ENCODE measurements around the gene CASZ1. TPM values are rescaled to one million over a fixed set of nuclear protein-coding genes. Genes with fewer than 3 reads are reported as not detected.
A peak's percentile ranks its signal among the peaks of the same experiment; 100 is the strongest.

Gene CASZ1
- total RNA-seq, 1 experiment from 2014 or later, result 27.8 TPM

DNA sequence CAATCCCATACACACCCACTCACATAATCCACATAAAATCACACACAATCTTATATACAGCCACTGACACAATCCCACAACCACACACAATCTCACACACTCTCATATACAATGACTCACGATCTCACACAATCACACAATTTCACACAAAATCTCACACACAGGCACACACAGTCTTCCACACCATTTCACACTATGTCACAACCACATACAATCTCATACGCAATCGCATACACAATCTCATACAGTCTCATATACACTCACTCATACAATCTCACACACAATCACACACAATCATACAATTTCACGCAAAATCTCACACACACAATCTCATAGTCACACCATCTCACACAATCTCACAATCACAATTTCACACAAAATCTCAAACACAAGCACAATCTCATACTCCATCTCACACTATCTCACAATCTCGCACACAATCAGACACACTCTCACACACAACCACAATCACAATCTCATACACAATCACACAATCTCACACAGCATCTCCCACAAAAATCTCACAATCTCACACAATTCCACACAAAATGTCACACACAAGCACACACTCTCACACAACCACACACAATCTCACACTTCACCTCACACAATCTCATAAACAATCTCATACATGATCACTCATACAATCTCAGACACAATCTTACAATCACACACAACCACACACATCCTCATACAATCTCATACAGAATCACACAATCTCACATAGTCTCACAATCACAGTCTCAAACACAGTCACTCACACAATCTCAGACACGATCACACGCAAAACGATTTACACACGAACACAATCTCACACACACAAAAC lies 18.5 kb downstream of the CASZ1 start:
- in situ Hi-C loops (cut with HindIII; ENCODE audit: low pct_unique_long_range_greater_than_20kb, low sequenced_read_pairs) (no loop called here), intact Hi-C loops (cut with micrococcal nuclease; ENCODE audit: unreplicated experiment) (no loop called here)
- no peaks in the 10 kb centered on the region for H3K36me3 ChIP-seq (ENCODE audit: control insufficient read depth, insufficient read depth, low read length)
- BruUV-seq (replicated peaks), result no TSS peak
- H3K9me3 ChIP-seq (ENCODE audit: control insufficient read depth, insufficient read depth, low read depth, low read length), result no peaks in the 10 kb centered on the region
- CTCF ChIA-PET, result no interaction called here
- no peaks in the 10 kb centered on the region for H3K27me3 ChIP-seq (ENCODE audit: control insufficient read depth, insufficient read depth, low read length)
- TF ChIP-seq POLR2AphosphoS5 (IDR thresholded peaks at IDR 0.05; ENCODE audit: low read depth, low read length) (no peak), SIN3A (IDR thresholded peaks at IDR 0.05; ENCODE audit: borderline replicate concordance, insufficient read depth, low read depth, low read length) (no peak), TCF7L2 (IDR thresholded peaks at IDR 0.05; ENCODE audit: low read depth, low read length) (no peak)
- TF ChIP-seq, protein P1, sequence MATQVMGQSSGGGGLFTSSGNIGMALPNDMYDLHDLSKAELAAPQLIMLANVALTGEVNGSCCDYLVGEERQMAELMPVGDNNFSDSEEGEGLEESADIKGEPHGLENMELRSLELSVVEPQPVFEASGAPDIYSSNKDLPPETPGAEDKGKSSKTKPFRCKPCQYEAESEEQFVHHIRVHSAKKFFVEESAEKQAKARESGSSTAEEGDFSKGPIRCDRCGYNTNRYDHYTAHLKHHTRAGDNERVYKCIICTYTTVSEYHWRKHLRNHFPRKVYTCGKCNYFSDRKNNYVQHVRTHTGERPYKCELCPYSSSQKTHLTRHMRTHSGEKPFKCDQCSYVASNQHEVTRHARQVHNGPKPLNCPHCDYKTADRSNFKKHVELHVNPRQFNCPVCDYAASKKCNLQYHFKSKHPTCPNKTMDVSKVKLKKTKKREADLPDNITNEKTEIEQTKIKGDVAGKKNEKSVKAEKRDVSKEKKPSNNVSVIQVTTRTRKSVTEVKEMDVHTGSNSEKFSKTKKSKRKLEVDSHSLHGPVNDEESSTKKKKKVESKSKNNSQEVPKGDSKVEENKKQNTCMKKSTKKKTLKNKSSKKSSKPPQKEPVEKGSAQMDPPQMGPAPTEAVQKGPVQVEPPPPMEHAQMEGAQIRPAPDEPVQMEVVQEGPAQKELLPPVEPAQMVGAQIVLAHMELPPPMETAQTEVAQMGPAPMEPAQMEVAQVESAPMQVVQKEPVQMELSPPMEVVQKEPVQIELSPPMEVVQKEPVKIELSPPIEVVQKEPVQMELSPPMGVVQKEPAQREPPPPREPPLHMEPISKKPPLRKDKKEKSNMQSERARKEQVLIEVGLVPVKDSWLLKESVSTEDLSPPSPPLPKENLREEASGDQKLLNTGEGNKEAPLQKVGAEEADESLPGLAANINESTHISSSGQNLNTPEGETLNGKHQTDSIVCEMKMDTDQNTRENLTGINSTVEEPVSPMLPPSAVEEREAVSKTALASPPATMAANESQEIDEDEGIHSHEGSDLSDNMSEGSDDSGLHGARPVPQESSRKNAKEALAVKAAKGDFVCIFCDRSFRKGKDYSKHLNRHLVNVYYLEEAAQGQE (IDR thresholded peaks at IDR 0.05; ENCODE audit: insufficient read depth in 1 of 2, low read depth in 2 of 2, low read length in 1 of 2), result no peak
- TF ChIP-seq, protein P2, sequence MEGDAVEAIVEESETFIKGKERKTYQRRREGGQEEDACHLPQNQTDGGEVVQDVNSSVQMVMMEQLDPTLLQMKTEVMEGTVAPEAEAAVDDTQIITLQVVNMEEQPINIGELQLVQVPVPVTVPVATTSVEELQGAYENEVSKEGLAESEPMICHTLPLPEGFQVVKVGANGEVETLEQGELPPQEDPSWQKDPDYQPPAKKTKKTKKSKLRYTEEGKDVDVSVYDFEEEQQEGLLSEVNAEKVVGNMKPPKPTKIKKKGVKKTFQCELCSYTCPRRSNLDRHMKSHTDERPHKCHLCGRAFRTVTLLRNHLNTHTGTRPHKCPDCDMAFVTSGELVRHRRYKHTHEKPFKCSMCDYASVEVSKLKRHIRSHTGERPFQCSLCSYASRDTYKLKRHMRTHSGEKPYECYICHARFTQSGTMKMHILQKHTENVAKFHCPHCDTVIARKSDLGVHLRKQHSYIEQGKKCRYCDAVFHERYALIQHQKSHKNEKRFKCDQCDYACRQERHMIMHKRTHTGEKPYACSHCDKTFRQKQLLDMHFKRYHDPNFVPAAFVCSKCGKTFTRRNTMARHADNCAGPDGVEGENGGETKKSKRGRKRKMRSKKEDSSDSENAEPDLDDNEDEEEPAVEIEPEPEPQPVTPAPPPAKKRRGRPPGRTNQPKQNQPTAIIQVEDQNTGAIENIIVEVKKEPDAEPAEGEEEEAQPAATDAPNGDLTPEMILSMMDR (IDR thresholded peaks at IDR 0.05), result no peak
- no peak overlapping the region for H3K4me3 ChIP-seq (ENCODE audit: low read depth in 2 of 2, low read length in 2 of 2)
- ATAC-seq (no peak), DNase-seq (ENCODE audit: low read depth, low spot score) (no peak)
- POLR2A ChIA-PET, result no interaction called here
- H3K4me1 ChIP-seq (ENCODE audit: control insufficient read depth, insufficient read depth, low read length), result peaks cover 26% of the 10 kb centered on the region
- H3K27ac ChIP-seq (ENCODE audit: low read length), result peak overlapping the region; percentile 50

DNA sequence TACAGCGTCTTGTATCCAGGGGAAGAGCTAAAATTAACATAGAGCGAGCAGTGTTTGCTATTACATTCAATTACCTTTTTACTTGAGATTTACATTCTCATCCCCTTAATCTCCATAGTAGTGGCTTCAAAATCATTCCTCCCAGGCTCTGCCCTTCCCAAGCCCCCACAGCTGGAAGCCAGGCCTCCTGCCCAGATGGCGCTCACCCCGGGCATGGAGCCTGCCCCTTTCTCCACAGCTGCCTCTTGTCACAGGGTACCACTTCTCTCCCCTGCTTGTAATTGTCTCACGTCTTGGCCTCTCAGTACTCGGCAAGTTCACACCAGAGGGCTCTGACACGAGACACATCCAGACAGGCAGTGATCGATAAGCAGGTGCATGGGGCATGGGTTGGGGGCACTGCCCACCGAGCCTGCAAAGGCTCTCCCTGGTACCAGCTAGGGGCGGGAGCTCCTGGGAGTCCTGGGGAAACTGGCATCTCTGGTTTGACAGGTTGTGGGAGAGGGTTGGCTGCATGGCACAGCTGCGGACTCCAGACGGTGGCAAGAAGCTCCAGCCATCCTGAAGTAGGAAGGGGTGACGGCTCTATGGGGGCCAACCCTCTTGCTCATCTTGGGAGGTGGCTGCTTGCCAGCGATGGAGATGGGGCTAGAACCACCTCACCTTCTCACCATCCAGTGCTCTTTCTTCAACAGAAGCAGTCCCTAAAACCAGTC lies 20.1 kb downstream of the CASZ1 start:
- no TSS peak for BruUV-seq (replicated peaks)
- TF ChIP-seq TCF7L2 (IDR thresholded peaks at IDR 0.05; ENCODE audit: low read depth, low read length), result no peak
- no peak for TF ChIP-seq POLR2AphosphoS5 (IDR thresholded peaks at IDR 0.05; ENCODE audit: low read depth, low read length)
- TF ChIP-seq, protein P1 (IDR thresholded peaks at IDR 0.05; ENCODE audit: insufficient read depth in 1 of 2, low read depth in 2 of 2, low read length in 1 of 2), result no peak
- TF ChIP-seq, protein P2 (IDR thresholded peaks at IDR 0.05), result no peak
- no peak for TF ChIP-seq SIN3A (IDR thresholded peaks at IDR 0.05; ENCODE audit: borderline replicate concordance, insufficient read depth, low read depth, low read length)
- ChIA-PET CTCF (interaction anchor here (1.0 kb wide), 1 partner anchor 12 kb away, joined by 5 read pairs; no protein-coding TSS in a partner anchor), POLR2A (no interaction called here)
- Histone ChIP-seq H3K4me1 (ENCODE audit: control insufficient read depth, insufficient read depth, low read length) (peaks cover 24% of the 10 kb centered on the region), H3K4me3 (ENCODE audit: low read depth in 2 of 2, low read length in 2 of 2) (no peak overlapping the region), H3K27me3 (ENCODE audit: control insufficient read depth, insufficient read depth, low read length) (no peaks in the 10 kb centered on the region), H3K36me3 (ENCODE audit: control insufficient read depth, insufficient read depth, low read length) (no peaks in the 10 kb centered on the region), H3K9me3 (ENCODE audit: control insufficient read depth, insufficient read depth, low read depth, low read length) (no peaks in the 10 kb centered on the region), H3K27ac (ENCODE audit: low read length) (no peak overlapping the region)
- in situ Hi-C loops (cut with HindIII; ENCODE audit: low pct_unique_long_range_greater_than_20kb, low sequenced_read_pairs) (no loop called here), intact Hi-C loops (cut with micrococcal nuclease; ENCODE audit: unreplicated experiment) (no loop called here)
- ATAC-seq (no peak), DNase-seq (ENCODE audit: low read depth, low spot score) (no peak)

All from Panc1 (cell line).